ENCODE data around the gene AHNAK. TPM values are rescaled to one million over a fixed set of nuclear protein-coding genes. Genes with fewer than 3 reads are reported as not detected.

Gene AHNAK
- total RNA-seq, 4 donors from 2014 or later: 571 to 1,016 (median 697) TPM

DNA sequence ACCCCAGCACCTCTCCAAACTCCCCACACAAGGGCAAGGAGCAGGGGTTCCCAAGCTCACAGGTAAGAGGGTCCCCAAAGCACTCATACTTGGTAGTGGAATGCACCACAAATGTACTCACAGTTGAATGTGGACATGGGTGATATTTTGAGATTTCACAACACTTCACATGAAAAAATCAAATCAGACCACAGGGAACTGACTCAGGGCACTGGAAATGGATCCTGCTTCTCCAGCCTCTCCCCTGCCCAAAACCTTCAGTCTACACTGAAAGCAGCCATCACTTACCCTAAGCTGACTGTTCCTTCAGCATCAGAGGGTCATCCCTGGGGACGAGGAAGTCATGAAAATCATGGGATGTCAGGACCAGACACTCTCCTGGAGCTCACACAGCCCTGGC lies 87.5 kb downstream of the AHNAK start:
- no peak overlapping the region for H3K4me3 ChIP-seq
- TF ChIP-seq POLR2A (IDR thresholded peaks at IDR 0.05): no peak
- H3K4me1 ChIP-seq: peaks cover 0 to 19% (median 0%) of the 10 kb centered on the region in 4 donors
- no peaks in the 10 kb centered on the region for H3K9me3 ChIP-seq
- peak overlapping the region in 2 of 4 donors; percentile 63 to 85 for H3K27ac ChIP-seq
- H3K36me3 ChIP-seq: no peaks in the 10 kb centered on the region
- no peak for DNase-seq
- no peaks in the 10 kb centered on the region for H3K27me3 ChIP-seq

DNA sequence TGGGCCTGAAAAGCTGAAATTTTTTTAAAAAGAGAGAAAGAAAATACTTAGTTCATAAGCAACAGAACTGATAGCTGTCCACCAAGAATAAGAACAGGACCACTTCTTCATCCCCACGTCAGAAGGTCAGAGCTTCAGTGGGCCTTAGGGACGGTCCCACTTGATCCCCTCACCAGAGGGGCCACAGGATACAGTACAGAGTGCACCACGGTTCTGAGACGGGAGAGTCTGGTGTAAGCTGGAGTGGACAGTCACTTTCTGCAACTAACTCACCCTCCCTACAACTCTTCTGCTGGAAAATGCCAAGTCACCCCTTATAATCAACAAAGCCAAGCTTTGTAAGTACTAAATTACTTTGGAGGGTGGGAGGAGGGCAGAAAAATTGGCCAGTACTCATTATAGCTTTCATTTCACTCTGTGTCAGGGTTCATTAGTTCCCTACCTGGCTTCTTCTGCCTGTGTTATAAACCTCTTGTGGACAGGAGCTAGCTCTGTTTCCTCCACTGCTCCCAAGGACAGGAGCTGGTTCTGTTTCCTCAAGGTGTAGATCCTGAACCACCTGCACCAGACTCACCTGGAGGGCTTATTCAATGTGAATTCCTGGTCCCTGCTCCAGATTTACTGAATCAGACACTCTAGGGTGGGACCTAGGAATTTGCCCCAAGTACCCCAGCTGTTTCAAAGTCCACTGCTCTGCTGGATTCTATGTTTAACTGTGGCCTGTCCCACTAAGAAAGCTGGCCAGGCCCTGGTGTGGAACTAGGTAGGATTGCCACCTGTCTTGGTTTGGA lies 88.2 kb downstream of the AHNAK start:
- H3K9me3 ChIP-seq: no peaks in the 10 kb centered on the region

DNA sequence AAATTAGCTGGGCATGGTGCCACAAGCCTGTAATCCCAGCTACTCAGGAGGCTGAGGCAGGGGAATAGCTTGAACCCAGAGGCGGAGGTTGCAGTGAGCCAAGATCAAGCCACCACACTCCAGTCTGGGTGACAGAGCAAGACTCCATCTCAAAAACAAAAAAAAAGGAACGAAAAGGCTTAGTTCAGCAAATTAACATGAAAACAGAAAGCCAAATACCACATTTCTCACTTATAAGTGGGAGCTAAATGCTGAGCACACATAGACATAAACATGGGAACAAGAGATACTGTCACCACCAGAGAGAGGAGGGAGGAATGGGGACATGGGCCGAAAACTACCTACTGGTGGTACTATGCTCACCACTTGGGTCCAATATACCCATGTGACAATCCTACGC lies 89.1 kb downstream of the AHNAK start:
- no peaks in the 10 kb centered on the region for H3K27me3 ChIP-seq
- peak overlapping the region in 2 of 4 donors; percentile 39 to 43 for H3K27ac ChIP-seq
- H3K9me3 ChIP-seq: no peaks in the 10 kb centered on the region
- H3K4me3 ChIP-seq: no peak overlapping the region
- peaks cover 0 to 19% (median 0%) of the 10 kb centered on the region in 4 donors for H3K4me1 ChIP-seq
- TF ChIP-seq, protein P1, sequence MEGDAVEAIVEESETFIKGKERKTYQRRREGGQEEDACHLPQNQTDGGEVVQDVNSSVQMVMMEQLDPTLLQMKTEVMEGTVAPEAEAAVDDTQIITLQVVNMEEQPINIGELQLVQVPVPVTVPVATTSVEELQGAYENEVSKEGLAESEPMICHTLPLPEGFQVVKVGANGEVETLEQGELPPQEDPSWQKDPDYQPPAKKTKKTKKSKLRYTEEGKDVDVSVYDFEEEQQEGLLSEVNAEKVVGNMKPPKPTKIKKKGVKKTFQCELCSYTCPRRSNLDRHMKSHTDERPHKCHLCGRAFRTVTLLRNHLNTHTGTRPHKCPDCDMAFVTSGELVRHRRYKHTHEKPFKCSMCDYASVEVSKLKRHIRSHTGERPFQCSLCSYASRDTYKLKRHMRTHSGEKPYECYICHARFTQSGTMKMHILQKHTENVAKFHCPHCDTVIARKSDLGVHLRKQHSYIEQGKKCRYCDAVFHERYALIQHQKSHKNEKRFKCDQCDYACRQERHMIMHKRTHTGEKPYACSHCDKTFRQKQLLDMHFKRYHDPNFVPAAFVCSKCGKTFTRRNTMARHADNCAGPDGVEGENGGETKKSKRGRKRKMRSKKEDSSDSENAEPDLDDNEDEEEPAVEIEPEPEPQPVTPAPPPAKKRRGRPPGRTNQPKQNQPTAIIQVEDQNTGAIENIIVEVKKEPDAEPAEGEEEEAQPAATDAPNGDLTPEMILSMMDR (IDR thresholded peaks at IDR 0.05): no peak
- TF ChIP-seq POLR2A (IDR thresholded peaks at IDR 0.05): no peak
- no peak for DNase-seq
- no peaks in the 10 kb centered on the region for H3K36me3 ChIP-seq

More for the DNA sequence above, 88.2 kb downstream of the AHNAK start:
- DNase-seq: no peak
- no peak for TF ChIP-seq POLR2A (IDR thresholded peaks at IDR 0.05)
- TF ChIP-seq, protein P1 (IDR thresholded peaks at IDR 0.05): no peak
- peak overlapping the region in 3 of 4 donors; percentile 43 to 85 (median 63) for H3K27ac ChIP-seq
- no peaks in the 10 kb centered on the region for H3K27me3 ChIP-seq
- H3K4me3 ChIP-seq: no peak overlapping the region
- H3K4me1 ChIP-seq: peaks cover 0 to 19% (median 0%) of the 10 kb centered on the region in 4 donors
- H3K36me3 ChIP-seq: no peaks in the 10 kb centered on the region

DNA sequence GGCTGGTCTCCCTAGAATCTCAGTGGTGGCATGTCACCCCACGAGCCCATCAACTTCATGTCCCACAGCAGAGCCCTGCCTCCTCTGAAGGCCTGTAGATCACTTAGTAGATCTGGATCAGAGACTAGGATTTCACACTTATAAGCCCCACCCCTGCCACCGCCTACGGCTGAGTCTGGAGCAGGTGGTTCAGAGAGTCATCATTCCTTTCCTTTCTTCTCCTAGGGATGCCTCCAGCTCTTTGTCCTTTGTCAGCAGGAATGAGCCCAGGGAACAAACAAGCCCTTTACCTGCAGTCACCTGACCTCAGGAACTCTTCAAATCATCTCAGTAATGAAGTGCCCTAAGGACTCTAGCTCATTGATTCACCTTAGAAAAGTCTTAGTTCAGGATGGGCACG lies 90.0 kb downstream of the AHNAK start:
- Histone ChIP-seq H3K27ac (peak overlapping the region in 2 of 4 donors; percentile 39 to 70), H3K4me3 (no peak overlapping the region)

DNA sequence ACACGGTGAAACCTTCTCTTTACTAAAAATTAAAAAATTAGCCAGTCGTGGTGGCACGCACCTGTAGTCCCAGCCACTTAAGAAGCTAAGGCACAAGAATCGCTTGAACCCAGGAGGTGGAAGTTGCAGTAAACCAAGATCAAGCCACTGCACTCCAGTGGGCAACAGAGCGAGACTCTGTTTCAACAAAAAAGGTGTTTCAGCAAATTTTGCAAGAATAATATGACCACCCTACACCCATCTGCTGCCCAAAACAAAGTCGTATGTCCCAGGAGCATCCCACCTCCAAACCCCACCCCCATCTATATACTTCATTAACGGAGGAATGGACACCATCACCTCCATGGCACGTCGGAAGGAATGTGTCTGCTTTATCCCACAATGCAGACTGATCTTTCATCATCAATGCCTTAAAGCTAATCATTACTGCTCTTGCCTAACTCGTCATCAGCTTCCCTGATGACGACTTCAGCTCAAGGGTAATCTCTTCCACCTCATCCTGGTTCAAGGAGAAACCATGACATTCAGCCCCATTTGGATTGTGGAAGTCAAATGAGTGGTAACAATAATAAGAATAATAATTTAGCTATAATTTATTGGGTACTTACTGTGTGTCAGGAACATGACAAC lies 93.7 kb downstream of the AHNAK start:
- TF ChIP-seq, protein P1 (IDR thresholded peaks at IDR 0.05): no peak
- no peak for TF ChIP-seq POLR2A (IDR thresholded peaks at IDR 0.05)
- Histone ChIP-seq H3K4me3 (no peak overlapping the region), H3K4me1 (peaks cover 0 to 8% (median 0%) of the 10 kb centered on the region in 4 donors), H3K9me3 (no peaks in the 10 kb centered on the region), H3K27me3 (no peaks in the 10 kb centered on the region), H3K36me3 (no peaks in the 10 kb centered on the region), H3K27ac (no peak overlapping the region)
- no peak for DNase-seq

More for the DNA sequence above, 90.0 kb downstream of the AHNAK start:
- H3K36me3 ChIP-seq: no peaks in the 10 kb centered on the region
- H3K4me1 ChIP-seq: peaks cover 0 to 19% (median 0%) of the 10 kb centered on the region in 4 donors
- H3K27me3 ChIP-seq: no peaks in the 10 kb centered on the region
- no peak for TF ChIP-seq POLR2A (IDR thresholded peaks at IDR 0.05)
- TF ChIP-seq, protein P1 (IDR thresholded peaks at IDR 0.05): no peak
- H3K9me3 ChIP-seq: no peaks in the 10 kb centered on the region
- DNase-seq: peak in 1 of 3 donors; percentile 70

DNA sequence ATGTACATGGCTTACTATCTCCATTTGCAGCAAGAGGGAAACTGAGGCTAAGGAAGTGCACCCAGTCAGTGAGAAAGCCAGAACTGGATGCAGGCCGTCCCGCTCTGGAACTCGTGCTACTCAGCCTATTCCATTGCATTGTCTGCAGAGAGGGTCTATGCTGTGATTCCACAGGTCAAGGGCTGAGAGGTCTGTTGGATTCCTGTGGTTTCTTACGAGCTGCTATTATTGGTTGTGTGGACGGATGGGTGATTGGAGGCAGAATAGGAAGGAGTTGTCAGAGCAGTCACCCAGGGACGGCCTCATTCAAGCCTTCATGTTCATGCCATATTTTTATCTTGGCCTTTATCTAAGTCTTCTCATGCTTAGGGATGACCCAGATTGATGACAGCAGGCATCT lies 94.3 kb downstream of the AHNAK start:
- H3K27me3 ChIP-seq: no peaks in the 10 kb centered on the region
- TF ChIP-seq, protein P1 (IDR thresholded peaks at IDR 0.05): no peak
- no peak for TF ChIP-seq POLR2A (IDR thresholded peaks at IDR 0.05)
- H3K9me3 ChIP-seq: no peaks in the 10 kb centered on the region
- no peaks in the 10 kb centered on the region for H3K36me3 ChIP-seq
- peaks cover 0 to 5% (median 0%) of the 10 kb centered on the region in 4 donors for H3K4me1 ChIP-seq
- no peak overlapping the region for H3K4me3 ChIP-seq
- no peak for DNase-seq
- H3K27ac ChIP-seq: no peak overlapping the region

All from Peyer's patch (tissue), 4 donors.